Upper lobe of left lung (tissue), 4 donors: ENCODE measurements around the gene LONP1.

Source experiments
- CTCF ChIP-seq, 6 experiments: fragments of 450-650 bp in 4 of 6; fragments of 200-600 bp in 2 of 6; sonication (generic) in 2 of 6; IDR thresholded peaks; one replicate each; pipeline ENCODE4 v1.5.1; 2016 to 2019; ENCODE audit warnings: antibody characterized with exemption in 6 of 6
- EP300 ChIP-seq, 4 donors: sonication (generic); formaldehyde crosslinking; IDR thresholded peaks; one replicate each; pipeline ENCODE4 v1.5.1; 2017; ENCODE audit warnings: antibody characterized with exemption in 4 of 4, control low read depth in 2 of 4
- POLR2A ChIP-seq, 4 donors: fragments of 450-650 bp; IDR thresholded peaks; one replicate each; pipeline ENCODE4 v1.5.1; 2016 to 2017; ENCODE audit warnings: antibody characterized with exemption in 4 of 4, mild to moderate bottlenecking in 2 of 4
- POLR2AphosphoS5 ChIP-seq, 2 donors: sonication (generic); formaldehyde crosslinking; IDR thresholded peaks; one replicate each; pipeline ENCODE4 v1.5.1; 2017; ENCODE audit warnings: antibody characterized with exemption in 2 of 2

GRCh38 chr19:5751709-5752108 is 31.8 kb upstream of the LONP1 start:
- no peak for TF ChIP-seq POLR2A (IDR thresholded peaks at IDR 0.05)
- TF ChIP-seq CTCF (IDR thresholded peaks at IDR 0.05): no peak
- TF ChIP-seq EP300 (IDR thresholded peaks at IDR 0.05): no peak
- no peak for TF ChIP-seq POLR2AphosphoS5 (IDR thresholded peaks at IDR 0.05)
